ENCODE results near the gene PABPN1L. TPM values are rescaled to one million over a fixed set of nuclear protein-coding genes. Genes with fewer than 3 reads are reported as not detected.

Gene PABPN1L
- total and polyA plus RNA-seq, 10 of the 15 experiments (the other 5 are each of a cell fraction or from before 2014, with no cell fraction given): not detected

GRCh38 chr16:88840600-88841215, 25.8 kb downstream of the PABPN1L start:
- Histone ChIP-seq H3K9ac (ENCODE audit: control insufficient read depth, insufficient read depth, low read length) (no peak overlapping the region), H3K36me3 (ENCODE audit: control insufficient read depth in 2 of 2, insufficient read depth in 2 of 2, low read length in 1 of 2) (no peaks in the 10 kb centered on the region; a peak in 1 of 4 replicates), H3K4me2 (ENCODE audit: control insufficient read depth, insufficient read depth) (no peak overlapping the region), H4K20me1 (ENCODE audit: control insufficient read depth, insufficient read depth) (no peaks in the 10 kb centered on the region), H3K4me3 (no peak overlapping the region), H3K79me2 (ENCODE audit: control insufficient read depth, insufficient read depth, low read length) (no peaks in the 10 kb centered on the region), H3K27ac (ENCODE audit: control insufficient read depth, insufficient read depth) (no peak overlapping the region), H3K27me3 (replicated peaks in 1 of 2; ENCODE audit: control insufficient read depth in 2 of 2, insufficient read depth in 2 of 2, low read length in 1 of 2) (no peaks in the 10 kb centered on the region), H2AFZ (ENCODE audit: control insufficient read depth, low read depth, low read length) (no peak overlapping the region), H3K4me1 (ENCODE audit: control insufficient read depth, insufficient read depth, low read length) (no peaks in the 10 kb centered on the region), H3K9me3 (replicated peaks; ENCODE audit: control insufficient read depth, insufficient read depth, low read length) (no peaks in the 10 kb centered on the region)
- DNase-seq (ENCODE audit: low read depth, low spot score) (no peak), FAIRE-seq (no peak), ATAC-seq (no peak)
- in situ Hi-C loops (cut with MboI) (no loop called here), intact Hi-C loops (cut with micrococcal nuclease; ENCODE audit: unreplicated experiment) (no loop called here)
- WGBS (ENCODE audit: insufficient coverage, insufficient replicate concordance, low lambda C conversion rate, missing lambda C conversion rate): 95% methylated on average over 30 of the region's 30 CpGs
- CTCF ChIA-PET: no interaction called here
- SMC1A ChIA-PET (ENCODE audit: uncharacterized antibody, unreplicated experiment): interaction anchor here (1.1 kb wide), 1 partner anchor 17 kb away, joined by 3 read pairs; no protein-coding TSS in a partner anchor
- BruUV-seq (replicated peaks): no TSS peak
- RAD21 ChIA-PET (ENCODE audit: unreplicated experiment): no interaction called here
- POLR2A ChIA-PET: no interaction called here
- TF ChIP-seq PAX8 (IDR thresholded peaks at IDR 0.05): no peak
- no peak for TF ChIP-seq RB1 (IDR thresholded peaks at IDR 0.05; ENCODE audit: borderline replicate concordance)
- TF ChIP-seq SUZ12 (IDR thresholded peaks at IDR 0.05; ENCODE audit: unreplicated experiment): no peak
- TF ChIP-seq POU2F2 (IDR thresholded peaks at IDR 0.05; ENCODE audit: borderline replicate concordance, low read depth, low read length): no peak
- TF ChIP-seq EED (IDR thresholded peaks at IDR 0.05; ENCODE audit: low read depth): no peak
- TF ChIP-seq, protein P1, sequence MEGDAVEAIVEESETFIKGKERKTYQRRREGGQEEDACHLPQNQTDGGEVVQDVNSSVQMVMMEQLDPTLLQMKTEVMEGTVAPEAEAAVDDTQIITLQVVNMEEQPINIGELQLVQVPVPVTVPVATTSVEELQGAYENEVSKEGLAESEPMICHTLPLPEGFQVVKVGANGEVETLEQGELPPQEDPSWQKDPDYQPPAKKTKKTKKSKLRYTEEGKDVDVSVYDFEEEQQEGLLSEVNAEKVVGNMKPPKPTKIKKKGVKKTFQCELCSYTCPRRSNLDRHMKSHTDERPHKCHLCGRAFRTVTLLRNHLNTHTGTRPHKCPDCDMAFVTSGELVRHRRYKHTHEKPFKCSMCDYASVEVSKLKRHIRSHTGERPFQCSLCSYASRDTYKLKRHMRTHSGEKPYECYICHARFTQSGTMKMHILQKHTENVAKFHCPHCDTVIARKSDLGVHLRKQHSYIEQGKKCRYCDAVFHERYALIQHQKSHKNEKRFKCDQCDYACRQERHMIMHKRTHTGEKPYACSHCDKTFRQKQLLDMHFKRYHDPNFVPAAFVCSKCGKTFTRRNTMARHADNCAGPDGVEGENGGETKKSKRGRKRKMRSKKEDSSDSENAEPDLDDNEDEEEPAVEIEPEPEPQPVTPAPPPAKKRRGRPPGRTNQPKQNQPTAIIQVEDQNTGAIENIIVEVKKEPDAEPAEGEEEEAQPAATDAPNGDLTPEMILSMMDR (IDR thresholded peaks at IDR 0.05 in 2 of 3, conservative IDR thresholded peaks at IDR 0.05 in 1 of 3; ENCODE audit: control insufficient read depth in 2 of 3, extremely low read depth in 1 of 3, insufficient read depth in 1 of 3, low read depth in 3 of 3, low read length in 3 of 3): no peak
- no peak for TF ChIP-seq NR2C2 (IDR thresholded peaks at IDR 0.05; ENCODE audit: borderline replicate concordance, control insufficient read depth, insufficient read length, low read depth)
- TF ChIP-seq REST (IDR thresholded peaks at IDR 0.05; ENCODE audit: low read depth, low read length): no peak
- TF ChIP-seq POLR2AphosphoS5 (IDR thresholded peaks at IDR 0.05; ENCODE audit: low read length): no peak
- TF ChIP-seq MEF2B (IDR thresholded peaks at IDR 0.05; ENCODE audit: partially characterized antibody, poor library complexity, severe bottlenecking): no peak
- no peak for TF ChIP-seq BCL11A (IDR thresholded peaks at IDR 0.05; ENCODE audit: low read depth, low read length)
- no peak for TF ChIP-seq USF1 (IDR thresholded peaks at IDR 0.05; ENCODE audit: borderline replicate concordance, extremely low read length, insufficient read depth, low read depth, low read length)
- no peak for TF ChIP-seq CEBPB (IDR thresholded peaks at IDR 0.05; ENCODE audit: borderline replicate concordance in 1 of 2, low read depth in 2 of 2, low read length in 2 of 2)
- no peak for TF ChIP-seq ZSCAN29 (IDR thresholded peaks at IDR 0.05)
